Cortex of kidney (tissue), 1 donor: ENCODE data around the gene DHRS9.

Experiments used
- DNase-seq: peaks from one replicate; lab custom pipeline; 2025; lab: John Stamatoyannopoulos, UW

The DHRS9 gene

GRCh38 chr2:169065864-169066517 lies 3.4 kb upstream of the DHRS9 start:
- DNase-seq: no peak

GRCh38 chr2:169066897-169067296 lies 2.5 kb upstream of the DHRS9 start:
- DNase-seq: no peak

- DNase-seq: no peak
These were observed 470 bp downstream of the DHRS9 start for GRCh38 chr2:169069833-169070232.

GRCh38 chr2:169071455-169071854 lies 2.1 kb downstream of the DHRS9 start:
- no peak for DNase-seq

GRCh38 chr2:169072163-169072925 lies 3.0 kb downstream of the DHRS9 start:
- DNase-seq: no peak

- no peak for DNase-seq
These were observed 4.0 kb downstream of the DHRS9 start for GRCh38 chr2:169073211-169073962.

- DNase-seq: no peak
These were observed 4.8 kb downstream of the DHRS9 start for GRCh38 chr2:169073963-169074751.

- no peak for DNase-seq
These were observed 8.4 kb downstream of the DHRS9 start for GRCh38 chr2:169077674-169078240.

GRCh38 chr2:169080250-169081069 lies 11.1 kb downstream of the DHRS9 start:
- no peak for DNase-seq

GRCh38 chr2:169081551-169081950 lies 12.2 kb downstream of the DHRS9 start:
- DNase-seq: no peak

- DNase-seq: no peak
These were observed 13.6 kb downstream of the DHRS9 start for GRCh38 chr2:169082995-169083394.

- no peak for DNase-seq
These were observed 17.6 kb downstream of the DHRS9 start for GRCh38 chr2:169086893-169087467.

- DNase-seq: no peak
These were observed 18.5 kb downstream of the DHRS9 start for GRCh38 chr2:169087757-169088379.

- DNase-seq: no peak
These were observed 19.8 kb downstream of the DHRS9 start for GRCh38 chr2:169089182-169089581.

GRCh38 chr2:169090133-169090820 lies 20.9 kb downstream of the DHRS9 start:
- no peak for DNase-seq

GRCh38 chr2:169091256-169091655 lies 21.9 kb downstream of the DHRS9 start:
- no peak for DNase-seq

- DNase-seq: no peak
These were observed 22.6 kb downstream of the DHRS9 start for GRCh38 chr2:169091761-169092519.

GRCh38 chr2:169093535-169093934 lies 24.2 kb downstream of the DHRS9 start:
- no peak for DNase-seq

GRCh38 chr2:169094676-169095075 lies 25.3 kb downstream of the DHRS9 start:
- DNase-seq: no peak
